Measurements from ENCODE around the gene SYTL1.
"Not testable (repeated sequence)": the region's sequence is repeated elsewhere in the genome, so short reads cannot be mapped to it uniquely, and the experiment has no call there.

Gene SYTL1

GRCh38 chr1:27383661-27384060 is 41.8 kb downstream of the SYTL1 start:
- no peak for TF ChIP-seq CTCF (IDR thresholded peaks at IDR 0.05; ENCODE audit: insufficient read depth, low read depth, low read length, missing control alignments)
- DNase-seq (ENCODE audit: low read depth), result no peak
- H3K4me3 ChIP-seq (ENCODE audit: low read length), result no peak overlapping the region

DNA sequence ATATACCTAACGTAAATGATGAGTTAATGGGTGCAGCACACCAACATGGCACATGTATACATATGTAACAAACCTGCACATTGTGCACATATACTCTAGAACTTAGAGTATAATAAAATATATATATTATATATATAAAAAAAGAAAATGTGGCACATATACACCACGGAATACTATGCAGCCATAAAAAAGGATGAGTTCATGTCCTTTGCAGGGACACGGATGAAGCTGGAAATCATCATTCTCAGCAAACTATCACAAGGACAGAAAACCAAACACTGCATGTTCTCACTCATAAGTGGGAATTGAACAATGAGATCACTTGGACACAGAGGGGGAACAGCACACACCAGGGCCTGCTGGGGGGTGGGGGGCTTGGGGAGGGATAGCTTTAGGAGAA is 43.0 kb downstream of the SYTL1 start:
- not testable (repeated sequence) for DNase-seq (ENCODE audit: low read depth); H3K4me3 ChIP-seq (ENCODE audit: low read length)

DNA sequence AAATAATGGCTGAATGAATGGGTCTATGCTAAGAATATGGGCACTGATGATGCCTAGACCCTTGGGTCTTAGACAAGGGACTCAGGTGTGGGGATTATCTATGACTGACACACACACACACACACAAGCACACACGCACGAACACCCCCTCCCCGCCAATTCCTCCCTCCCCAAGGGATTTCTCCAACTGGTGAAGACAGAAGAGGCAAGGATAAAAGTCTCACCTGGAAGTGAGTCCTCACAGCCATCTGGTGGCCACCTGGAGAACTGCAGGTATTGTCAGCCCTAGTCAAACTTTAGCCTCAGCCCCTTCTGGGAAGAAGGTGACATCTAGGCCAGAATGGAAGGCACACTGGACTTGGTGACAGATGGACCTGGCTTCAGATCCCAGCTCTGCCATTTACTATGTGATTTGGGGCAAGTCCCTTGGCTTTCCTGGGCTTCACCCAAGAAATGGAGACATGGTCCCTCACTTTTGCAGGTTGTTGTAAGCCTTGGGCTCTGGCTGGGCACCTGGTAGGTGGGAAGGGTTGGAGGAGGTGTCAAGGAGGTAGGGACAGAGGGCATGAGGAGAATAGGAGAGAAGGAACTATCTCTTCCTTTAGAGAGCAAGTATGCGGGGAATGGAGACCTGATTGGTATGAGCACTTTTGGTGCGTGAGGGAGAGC is 46.6 kb downstream of the SYTL1 start:
- H3K4me3 ChIP-seq (ENCODE audit: low read length), result no peak overlapping the region
- peak; percentile 73 for DNase-seq (ENCODE audit: low read depth)
- peak; percentile 98 for TF ChIP-seq CTCF (IDR thresholded peaks at IDR 0.05; ENCODE audit: insufficient read depth, low read depth, low read length, missing control alignments)

DNA sequence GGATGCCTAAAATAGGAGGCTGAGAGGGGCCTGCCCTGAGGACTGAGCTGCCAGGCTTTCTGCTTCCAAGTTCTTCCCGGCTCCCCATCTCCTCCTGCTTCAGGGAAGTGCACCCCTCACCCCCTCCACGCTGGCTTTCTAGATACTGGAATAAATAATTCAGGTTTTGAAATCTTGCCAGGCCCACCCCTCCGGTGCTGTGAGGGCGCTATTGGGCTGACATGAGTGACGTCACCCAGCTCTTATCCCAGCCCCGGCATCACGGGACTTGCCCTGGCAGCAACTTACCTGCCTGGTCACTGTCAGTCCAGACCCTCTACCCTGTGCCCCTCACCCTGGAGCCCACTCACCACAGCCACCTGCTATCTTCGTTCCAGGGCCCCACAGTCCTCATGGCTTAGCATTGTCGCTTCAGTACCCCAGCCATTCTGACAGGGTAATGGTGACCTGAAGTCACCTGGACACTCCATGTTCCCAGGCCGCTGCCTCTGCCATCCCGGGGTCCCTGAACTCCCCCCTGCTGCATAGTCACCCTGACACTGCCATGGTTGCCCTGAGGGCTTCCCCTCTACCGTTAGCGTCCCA is 49.8 kb downstream of the SYTL1 start:
- H3K4me3 ChIP-seq (ENCODE audit: low read length), result peak overlapping the region; percentile 29
- TF ChIP-seq CTCF (IDR thresholded peaks at IDR 0.05; ENCODE audit: insufficient read depth, low read depth, low read length, missing control alignments), result peak; percentile 15
- DNase-seq (ENCODE audit: low read depth), result peak; percentile 72

- peak; percentile 91 for DNase-seq (ENCODE audit: low read depth)
- TF ChIP-seq CTCF (IDR thresholded peaks at IDR 0.05; ENCODE audit: insufficient read depth, low read depth, low read length, missing control alignments), result peak; percentile 41
- H3K4me3 ChIP-seq (ENCODE audit: low read length), result peak within 1 kb of the TSS; percentile 51
These were observed 50.4 kb downstream of the SYTL1 start, which contains the start of gene GPR3 for GRCh38 chr1:27392096-27392777. TSS of gene GPR3 (plus strand) at chr1:27392622. CDS start at chr1:27393799, 1,177 bp downstream.

GRCh38 chr1:27392778-27393635 is 51.2 kb downstream of the SYTL1 start:
- H3K4me3 ChIP-seq (ENCODE audit: low read length), result peak overlapping the region; percentile 51
- no peak for DNase-seq (ENCODE audit: low read depth)
- peak; percentile 8 for TF ChIP-seq CTCF (IDR thresholded peaks at IDR 0.05; ENCODE audit: insufficient read depth, low read depth, low read length, missing control alignments)

Data from epithelial cell of esophagus (primary cell).